ENCODE data around the gene CAPN15.

DNA sequence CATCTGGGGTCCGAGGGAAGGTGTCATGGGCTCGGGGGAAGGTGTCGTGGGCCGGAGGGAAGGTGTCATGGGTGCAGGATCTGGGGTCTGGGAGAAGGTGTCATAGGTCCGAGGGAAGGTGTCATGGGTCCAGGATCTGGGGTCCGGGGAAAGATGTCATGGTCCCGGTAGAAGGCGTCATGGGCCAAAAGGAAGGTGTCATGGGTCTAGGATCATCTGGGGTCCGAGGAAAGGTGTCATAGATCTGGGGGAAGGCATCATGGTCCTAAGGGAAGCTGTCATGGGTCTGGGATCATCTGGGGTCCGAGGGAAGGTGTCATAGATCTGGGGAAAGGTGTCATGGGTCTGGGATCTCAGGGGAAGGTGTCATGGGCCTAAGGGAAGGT, 63.3 kb downstream of the CAPN15 start:
- TF ChIP-seq, protein P1, sequence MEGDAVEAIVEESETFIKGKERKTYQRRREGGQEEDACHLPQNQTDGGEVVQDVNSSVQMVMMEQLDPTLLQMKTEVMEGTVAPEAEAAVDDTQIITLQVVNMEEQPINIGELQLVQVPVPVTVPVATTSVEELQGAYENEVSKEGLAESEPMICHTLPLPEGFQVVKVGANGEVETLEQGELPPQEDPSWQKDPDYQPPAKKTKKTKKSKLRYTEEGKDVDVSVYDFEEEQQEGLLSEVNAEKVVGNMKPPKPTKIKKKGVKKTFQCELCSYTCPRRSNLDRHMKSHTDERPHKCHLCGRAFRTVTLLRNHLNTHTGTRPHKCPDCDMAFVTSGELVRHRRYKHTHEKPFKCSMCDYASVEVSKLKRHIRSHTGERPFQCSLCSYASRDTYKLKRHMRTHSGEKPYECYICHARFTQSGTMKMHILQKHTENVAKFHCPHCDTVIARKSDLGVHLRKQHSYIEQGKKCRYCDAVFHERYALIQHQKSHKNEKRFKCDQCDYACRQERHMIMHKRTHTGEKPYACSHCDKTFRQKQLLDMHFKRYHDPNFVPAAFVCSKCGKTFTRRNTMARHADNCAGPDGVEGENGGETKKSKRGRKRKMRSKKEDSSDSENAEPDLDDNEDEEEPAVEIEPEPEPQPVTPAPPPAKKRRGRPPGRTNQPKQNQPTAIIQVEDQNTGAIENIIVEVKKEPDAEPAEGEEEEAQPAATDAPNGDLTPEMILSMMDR (IDR thresholded peaks at IDR 0.05): no peak
- no peak for TF ChIP-seq POLR2A (IDR thresholded peaks at IDR 0.05)

All from testis (tissue), 2 donors.